CD14-positive monocyte (primary cell): ENCODE data around the gene SLC6A11. TPM values are rescaled to one million over a fixed set of nuclear protein-coding genes. Genes with fewer than 3 reads are reported as not detected.

Experiments used
- DNase-seq, 3 donors: peaks; one replicate each; pipeline ENCODE4 v3.0.0-alpha.2; 2011 to 2022
- H2AFZ ChIP-seq: 2 replicates; pipeline ENCODE4 v1.6.0; 2012; ENCODE audit warnings: mild to moderate bottlenecking, low read depth, low read length, inconsistent platforms; ENCODE audit not compliant: insufficient read depth, poor library complexity, severe bottlenecking
- H3K27ac ChIP-seq, 2 donors: 1 replicate in 1 of 2; 2 replicates in 1 of 2; pipeline ENCODE4 v1.5.1; 2012 to 2013; ENCODE audit warnings: low read length in 2 of 2, control low read depth in 1 of 2, inconsistent platforms in 1 of 2, low read depth in 1 of 2, mild to moderate bottlenecking in 1 of 2
- H3K27me3 ChIP-seq, 2 donors: one replicate each; pipeline versions ENCODE4 v1.6.0 to v1.6.1; 2011 to 2013; ENCODE audit warnings: low read length in 2 of 2; ENCODE audit not compliant: control insufficient read depth in 2 of 2, insufficient read depth in 2 of 2
- H3K36me3 ChIP-seq, 2 donors: replicated peaks in 1 of 2; 1 replicate in 1 of 2; 2 replicates in 1 of 2; pipeline versions ENCODE4 v1.5.1 to v1.6.1; 2012 to 2013; ENCODE audit warnings: low read length in 2 of 2, control low read depth in 1 of 2, inconsistent platforms in 1 of 2, mild to moderate bottlenecking in 1 of 2; ENCODE audit not compliant: insufficient read depth in 2 of 2, control insufficient read depth in 1 of 2
- H3K4me1 ChIP-seq, 2 donors: 1 replicate in 1 of 2; 2 replicates in 1 of 2; pipeline versions ENCODE4 v1.5.1 to v1.6.1; 2012 to 2013; ENCODE audit warnings: low read length in 2 of 2, control low read depth in 1 of 2, inconsistent platforms in 1 of 2, mild to moderate bottlenecking in 1 of 2, moderate library complexity in 1 of 2; ENCODE audit not compliant: insufficient read depth in 2 of 2, control insufficient read depth in 1 of 2
- H3K4me2 ChIP-seq: replicated peaks from 2 replicates; pipeline ENCODE3; 2012; ENCODE audit warnings: low read length, moderate library complexity, mild to moderate bottlenecking; ENCODE audit not compliant: poor library complexity, severe bottlenecking; ENCODE audit errors: extremely low read depth
- H3K4me3 ChIP-seq, 3 experiments: fragments of 200-600 bp in 1 of 3; sonication (generic) in 1 of 3; replicated peaks in 1 of 3; 1 replicate in 2 of 3; 2 replicates in 1 of 3; pipeline ENCODE4 v1.5.1; 2011 to 2013; ENCODE audit warnings: low read length in 3 of 3, mild to moderate bottlenecking in 3 of 3, control low read depth in 2 of 3, low read depth in 2 of 3, inconsistent platforms in 1 of 3, moderate library complexity in 1 of 3
- H3K79me2 ChIP-seq: 2 replicates; pipeline ENCODE4 v1.6.0; 2012; ENCODE audit warnings: mild to moderate bottlenecking, control low read depth, inconsistent platforms, low read length, moderate library complexity; ENCODE audit not compliant: insufficient read depth
- H3K9ac ChIP-seq: 2 replicates; pipeline ENCODE4 v1.6.0; 2017; ENCODE audit warnings: low read length, mild to moderate bottlenecking; ENCODE audit not compliant: insufficient read depth, poor library complexity, severe bottlenecking
- H3K9me3 ChIP-seq, 2 donors: replicated peaks in 1 of 2; 1 replicate in 1 of 2; 2 replicates in 1 of 2; pipeline versions ENCODE4 v1.5.1 to v1.6.1; 2012 to 2013; ENCODE audit warnings: low read length in 2 of 2, control low read depth in 1 of 2; ENCODE audit not compliant: control insufficient read depth in 1 of 2, insufficient read depth in 1 of 2
- H4K20me1 ChIP-seq: 2 replicates; pipeline ENCODE4 v1.6.0; 2012; ENCODE audit warnings: mild to moderate bottlenecking, low read length, control low read depth, moderate library complexity; ENCODE audit not compliant: insufficient read depth
- H3K27ac Mint-ChIP-seq, 7 donors: one replicate each; pipeline ENCODE4 v1.8.0; 2020; ENCODE audit warnings: mild to moderate bottlenecking in 7 of 7, mixed read lengths in 7 of 7, moderate library complexity in 6 of 7, inconsistent platforms in 2 of 7
- H3K27me3 Mint-ChIP-seq, 3 donors: one replicate each; pipeline ENCODE4 v1.8.0; 2021 to 2022; ENCODE audit warnings: low read depth in 3 of 3, mild to moderate bottlenecking in 3 of 3, mixed read lengths in 3 of 3, moderate library complexity in 3 of 3, inconsistent platforms in 1 of 3
- H3K36me3 Mint-ChIP-seq, 2 donors: one replicate each; pipeline ENCODE4 v1.8.0; 2020; ENCODE audit warnings: mixed read lengths in 2 of 2, inconsistent platforms in 1 of 2, mild to moderate bottlenecking in 1 of 2
- H3K4me1 Mint-ChIP-seq: one replicate; pipeline ENCODE4 v1.8.0; 2020; ENCODE audit warnings: mild to moderate bottlenecking, mixed read lengths
- H3K4me3 Mint-ChIP-seq, 2 donors: one replicate each; pipeline ENCODE4 v1.8.0; 2020; ENCODE audit warnings: mild to moderate bottlenecking in 2 of 2, mixed read lengths in 2 of 2, moderate library complexity in 1 of 2
- H3K9me3 Mint-ChIP-seq, 7 donors: one replicate each; pipeline ENCODE4 v1.8.0; 2020 to 2022; ENCODE audit warnings: mixed read lengths in 7 of 7, mild to moderate bottlenecking in 6 of 7, moderate library complexity in 6 of 7, inconsistent platforms in 2 of 7
- WGBS: methylation state at CpG from one replicate; pipeline ENCODE4 v1.1.5; 2013; ENCODE audit warnings: missing lambda C conversion rate; ENCODE audit not compliant: insufficient coverage; 5-methylcytosine and 5-hydroxymethylcytosine counted together
- intact Hi-C, 2 donors: fragments of 100-400 bp; cut with micrococcal nuclease; formaldehyde crosslinking; loops; one replicate each; pipeline versions ENCODE4 v1.15.0 to v1.15.1; 2023
- polyA plus RNA-seq, 3 donors: library from polyadenylated mRNA; depleted of rRNA in 1 of 3; unstranded in 2 of 3; stranded (reverse) in 1 of 3; fragments of 300-500 nt in 2 of 3; fragments of >200 nt in 1 of 3; fragmentation: Illumina TruSeq in 2 of 3; gene quantifications; 1 replicate in 2 of 3; 2 replicates in 1 of 3; pipeline ENCODE4 v1.2.3, GENCODE V29; 2012 to 2021
- TF ChIP-seq, protein P1 (sequence below): fragments of 200-600 bp; IDR thresholded peaks from one replicate; pipeline ENCODE4 v1.8.0; 2022; ENCODE audit warnings: antibody characterized with exemption, mild to moderate bottlenecking

SLC6A11 gene
- polyA plus RNA-seq, 3 donors, result not detected

DNA sequence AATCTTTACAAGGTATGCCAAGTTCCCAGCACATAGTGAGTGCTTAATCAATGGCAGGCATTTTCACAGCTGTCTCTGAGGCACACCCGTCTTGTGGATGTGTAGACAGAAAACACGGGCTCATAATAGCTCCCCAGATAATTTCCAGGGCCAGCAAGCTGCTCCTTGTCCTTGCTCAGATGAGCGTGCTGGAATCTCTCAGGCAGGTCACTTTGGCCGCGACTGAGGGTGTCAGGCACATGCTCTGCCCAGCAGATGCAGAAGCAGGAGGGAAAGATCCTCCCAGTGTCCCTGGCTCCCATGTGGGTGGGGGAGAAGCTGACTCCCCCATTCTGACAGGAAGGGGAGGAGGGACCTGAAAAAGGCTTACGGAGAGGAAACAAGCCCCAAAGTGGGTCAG, 141.0 kb downstream of the SLC6A11 start:
- Histone ChIP-seq H3K27me3 (no peaks in the 10 kb centered on the region), H2AFZ (no peak overlapping the region), H3K4me3 (no peak overlapping the region), H4K20me1 (no peaks in the 10 kb centered on the region), H3K4me2 (no peak overlapping the region), H3K36me3 (no peaks in the 10 kb centered on the region), H3K27ac (no peak overlapping the region), H3K9ac (no peak overlapping the region), H3K4me1 (no peaks in the 10 kb centered on the region), H3K79me2 (no peaks in the 10 kb centered on the region), H3K9me3 (no peaks in the 10 kb centered on the region)
- Mint-ChIP-seq H3K4me1 (no peaks in the 10 kb centered on the region), H3K27me3 (peaks cover 0 to 6% (median 2%) of the 10 kb centered on the region in 3 donors), H3K27ac (no peak overlapping the region), H3K36me3 (no peaks in the 10 kb centered on the region), H3K4me3 (no peak overlapping the region), H3K9me3 (peaks cover 0 to 3% (median 0%) of the 10 kb centered on the region in 7 donors)
- TF ChIP-seq, protein P1, sequence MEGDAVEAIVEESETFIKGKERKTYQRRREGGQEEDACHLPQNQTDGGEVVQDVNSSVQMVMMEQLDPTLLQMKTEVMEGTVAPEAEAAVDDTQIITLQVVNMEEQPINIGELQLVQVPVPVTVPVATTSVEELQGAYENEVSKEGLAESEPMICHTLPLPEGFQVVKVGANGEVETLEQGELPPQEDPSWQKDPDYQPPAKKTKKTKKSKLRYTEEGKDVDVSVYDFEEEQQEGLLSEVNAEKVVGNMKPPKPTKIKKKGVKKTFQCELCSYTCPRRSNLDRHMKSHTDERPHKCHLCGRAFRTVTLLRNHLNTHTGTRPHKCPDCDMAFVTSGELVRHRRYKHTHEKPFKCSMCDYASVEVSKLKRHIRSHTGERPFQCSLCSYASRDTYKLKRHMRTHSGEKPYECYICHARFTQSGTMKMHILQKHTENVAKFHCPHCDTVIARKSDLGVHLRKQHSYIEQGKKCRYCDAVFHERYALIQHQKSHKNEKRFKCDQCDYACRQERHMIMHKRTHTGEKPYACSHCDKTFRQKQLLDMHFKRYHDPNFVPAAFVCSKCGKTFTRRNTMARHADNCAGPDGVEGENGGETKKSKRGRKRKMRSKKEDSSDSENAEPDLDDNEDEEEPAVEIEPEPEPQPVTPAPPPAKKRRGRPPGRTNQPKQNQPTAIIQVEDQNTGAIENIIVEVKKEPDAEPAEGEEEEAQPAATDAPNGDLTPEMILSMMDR, result no peak
- no peak for DNase-seq
- 91% methylated on average over 5 of the region's 6 CpGs for WGBS
- intact Hi-C loops, result no loop called here

DNA sequence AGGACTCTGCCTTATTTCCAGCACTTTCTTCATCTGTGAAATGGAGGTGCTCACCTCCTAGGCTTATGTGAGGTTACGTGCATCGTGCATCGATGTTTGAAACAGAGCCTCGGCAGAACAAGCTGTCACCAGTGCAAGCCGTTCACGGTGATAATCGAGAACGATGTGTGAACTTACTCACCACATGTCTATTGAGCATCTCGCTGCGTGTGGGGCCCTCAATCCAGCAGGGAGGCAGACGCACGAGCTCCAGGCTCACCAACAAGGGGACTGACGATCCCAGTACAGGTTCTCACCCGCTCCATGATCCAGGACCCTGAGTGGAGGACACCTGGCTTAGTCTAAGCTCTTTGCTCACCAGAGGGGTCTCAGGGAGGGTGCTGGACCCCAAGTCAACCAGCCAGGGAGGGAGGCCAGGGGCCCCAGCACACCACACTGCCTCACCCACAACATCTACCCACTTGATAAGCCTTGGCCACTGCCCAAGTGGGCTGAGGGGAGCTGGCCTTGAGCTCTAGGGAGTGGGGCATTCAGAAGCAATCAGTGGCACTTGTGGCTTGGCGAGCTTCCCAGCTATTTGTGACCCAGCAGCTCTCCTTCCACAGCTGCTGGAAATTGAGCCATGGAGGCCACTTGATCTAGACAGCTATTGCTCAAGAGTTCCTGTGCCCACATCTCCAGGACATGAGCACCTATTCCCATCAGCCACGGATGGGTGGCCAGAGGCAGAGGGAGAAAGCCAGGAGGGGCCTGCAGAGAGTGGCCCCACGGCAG, 142.1 kb downstream of the SLC6A11 start:
- Histone ChIP-seq H3K4me1 (no peaks in the 10 kb centered on the region), H4K20me1 (no peaks in the 10 kb centered on the region), H3K36me3 (no peaks in the 10 kb centered on the region), H3K9me3 (no peaks in the 10 kb centered on the region), H2AFZ (no peak overlapping the region), H3K79me2 (no peaks in the 10 kb centered on the region), H3K4me2 (no peak overlapping the region), H3K4me3 (no peak overlapping the region), H3K9ac (no peak overlapping the region), H3K27me3 (no peaks in the 10 kb centered on the region), H3K27ac (no peak overlapping the region)
- no peaks in the 10 kb centered on the region for H3K4me1 Mint-ChIP-seq
- TF ChIP-seq, protein P1, result no peak
- H3K9me3 Mint-ChIP-seq, result peaks cover 0 to 3% (median 0%) of the 10 kb centered on the region in 7 donors
- no peak overlapping the region for H3K4me3 Mint-ChIP-seq
- peaks cover 0 to 6% (median 4%) of the 10 kb centered on the region in 3 donors for H3K27me3 Mint-ChIP-seq
- intact Hi-C loops, result no loop called here
- no peaks in the 10 kb centered on the region for H3K36me3 Mint-ChIP-seq
- WGBS, result 62% methylated on average over 15 of the region's 17 CpGs
- DNase-seq, result no peak
- no peak overlapping the region for H3K27ac Mint-ChIP-seq
